Skin of body (tissue), 2 donors: Measurements from ENCODE around the gene MYO7B. TPM values are rescaled to one million over a fixed set of nuclear protein-coding genes. Genes with fewer than 3 reads are reported as not detected.
A peak's percentile ranks its signal among the peaks of the same experiment; 100 is the strongest.

Experiments used
- DNase-seq: peaks from one replicate; lab custom pipeline; 2025; lab: John Stamatoyannopoulos, UW
- total RNA-seq: library from RNA; depleted of rRNA; stranded (reverse); fragments of >200 nt; gene quantifications from one replicate; pipeline ENCODE4 v1.2.3, GENCODE V29; 2014

Gene MYO7B
- 0.49 TPM for total RNA-seq

GRCh38 chr2:127535422-127535901 is at the start of gene MYO7B:
Gene MYO7B (plus strand): TSS chr2:127535683. CDS start chr2:127559723, 24,040 bp downstream.
- DNase-seq, result no peak

GRCh38 chr2:127485694-127486071 is 49.8 kb upstream of the MYO7B start:
- DNase-seq, result no peak

GRCh38 chr2:127486247-127487058 is 49.0 kb upstream of the MYO7B start:
- DNase-seq, result no peak

- no peak for DNase-seq
Observed at GRCh38 chr2:127490283-127490682, 45.2 kb upstream of the MYO7B start.

GRCh38 chr2:127498386-127498785 is 37.1 kb upstream of the MYO7B start:
- no peak for DNase-seq

- no peak for DNase-seq
Observed at GRCh38 chr2:127503491-127503890, 32.0 kb upstream of the MYO7B start.

- no peak for DNase-seq
Observed at GRCh38 chr2:127504552-127505430, 30.7 kb upstream of the MYO7B start.

GRCh38 chr2:127506510-127506909 is 29.0 kb upstream of the MYO7B start:
- DNase-seq, result no peak

- DNase-seq, result no peak
Observed at GRCh38 chr2:127508023-127508630, 27.4 kb upstream of the MYO7B start.

GRCh38 chr2:127508631-127509034 is 26.9 kb upstream of the MYO7B start:
- peak; percentile 88 for DNase-seq

- no peak for DNase-seq
Observed at GRCh38 chr2:127510073-127510472, 25.4 kb upstream of the MYO7B start.

- DNase-seq, result no peak
Observed at GRCh38 chr2:127511090-127511695, 24.3 kb upstream of the MYO7B start.

- no peak for DNase-seq
Observed at GRCh38 chr2:127511917-127512316, 23.6 kb upstream of the MYO7B start.

GRCh38 chr2:127512362-127512761 is 23.1 kb upstream of the MYO7B start:
- no peak for DNase-seq

- DNase-seq, result no peak
Observed at GRCh38 chr2:127514076-127514475, 21.4 kb upstream of the MYO7B start.

- DNase-seq, result no peak
Observed at GRCh38 chr2:127514485-127514884, 21.0 kb upstream of the MYO7B start.

GRCh38 chr2:127515383-127515915 is 20.0 kb upstream of the MYO7B start:
- DNase-seq, result peak; percentile 9

GRCh38 chr2:127516041-127516762 is 19.3 kb upstream of the MYO7B start:
- peak; percentile 5 for DNase-seq

- no peak for DNase-seq
Observed at GRCh38 chr2:127517465-127517864, 18.0 kb upstream of the MYO7B start.

- DNase-seq, result no peak
Observed at GRCh38 chr2:127520424-127520823, 15.1 kb upstream of the MYO7B start.
